AG04450 (cell line): ENCODE results near the gene ARG2. TPM values are rescaled to one million over a fixed set of nuclear protein-coding genes. Genes with fewer than 3 reads are reported as not detected.
"Not testable (repeated sequence)": the region's sequence is repeated elsewhere in the genome, so short reads cannot be mapped to it uniquely, and the experiment has no call there.

Experiments
- CTCF ChIA-PET: fragments of 300-600, 350-600 bp; formaldehyde crosslinking; extraction: SDS; loops from one replicate; lab custom pipeline; 2022; ENCODE audit warnings: antibody characterized with exemption, inconsistent platforms; lab: Charles Lee
- POLR2A ChIA-PET: fragments of 350-600 bp; formaldehyde crosslinking; extraction: SDS; loops from one replicate; lab custom pipeline; 2021; ENCODE audit warnings: antibody characterized with exemption, inconsistent platforms; lab: Yijun Ruan, JAX
- DNase-seq: peaks from one replicate; pipeline ENCODE4 v3.0.0-alpha.2; 2011; ENCODE audit warnings: low read depth, low spot score
- H3K27ac ChIP-seq: one replicate; pipeline ENCODE4 v1.5.1; 2012; ENCODE audit warnings: low read depth, low read length, control low read depth
- H3K27me3 ChIP-seq: one replicate; pipeline ENCODE4 v1.6.0; 2012; ENCODE audit warnings: low read length; ENCODE audit not compliant: control insufficient read depth, insufficient read depth
- H3K4me3 ChIP-seq: 2 replicates; pipeline ENCODE4 v1.5.1; 2011; ENCODE audit warnings: mild to moderate bottlenecking, low read depth, low read length, control low read depth
- H3K9me3 ChIP-seq: 2 replicates; pipeline ENCODE4 v1.5.1; 2012; ENCODE audit warnings: low read length; ENCODE audit not compliant: control insufficient read depth, insufficient read depth
- polyA plus RNA-seq: library from polyadenylated mRNA; depleted of rRNA; stranded (reverse); fragments of >200 nt; gene quantifications from 2 replicates; pipeline ENCODE4 v1.2.3, GENCODE V29; 2011
- TF ChIP-seq, protein P1 (sequence below): IDR thresholded peaks from 2 replicates; pipeline ENCODE4 v1.5.1; 2011; ENCODE audit warnings: low read depth, low read length, control low read depth, inconsistent platforms

The ARG2 gene
- polyA plus RNA-seq, 1 experiment, result 2.6 TPM

DNA sequence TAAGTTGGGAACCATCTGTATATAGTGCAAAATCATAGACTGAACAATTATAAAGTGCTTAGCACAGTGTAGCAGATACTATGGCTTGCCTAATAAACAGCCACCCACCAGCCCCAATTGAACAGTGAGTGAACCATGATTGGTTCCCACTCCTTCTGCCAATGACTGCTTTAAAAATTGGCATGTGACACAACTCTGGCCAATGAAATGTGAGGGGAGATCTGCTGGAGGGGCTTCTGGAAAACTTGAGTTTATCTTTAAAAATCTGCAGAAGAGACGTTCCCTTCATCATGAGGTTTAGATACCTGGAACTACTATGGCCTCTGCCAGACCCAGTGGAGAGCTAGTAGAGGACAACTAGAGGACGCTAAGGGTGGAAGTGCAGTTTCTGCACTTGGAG, 24.3 kb upstream of the ARG2 start:
- ChIA-PET CTCF (interaction anchor here (0.6 to 1.3 kb wide), 2 partner anchors 11 to 24 kb away, joined by 4 to 5 read pairs; no protein-coding TSS in a partner anchor), POLR2A (no interaction called here)
- DNase-seq, result no peak
- no peak overlapping the region for H3K27ac ChIP-seq
- H3K27me3 ChIP-seq, result no peaks in the 10 kb centered on the region
- H3K9me3 ChIP-seq, result peaks cover under 1% of the 10 kb centered on the region; the same call in 1 of the 2 replicates
- TF ChIP-seq, protein P1, sequence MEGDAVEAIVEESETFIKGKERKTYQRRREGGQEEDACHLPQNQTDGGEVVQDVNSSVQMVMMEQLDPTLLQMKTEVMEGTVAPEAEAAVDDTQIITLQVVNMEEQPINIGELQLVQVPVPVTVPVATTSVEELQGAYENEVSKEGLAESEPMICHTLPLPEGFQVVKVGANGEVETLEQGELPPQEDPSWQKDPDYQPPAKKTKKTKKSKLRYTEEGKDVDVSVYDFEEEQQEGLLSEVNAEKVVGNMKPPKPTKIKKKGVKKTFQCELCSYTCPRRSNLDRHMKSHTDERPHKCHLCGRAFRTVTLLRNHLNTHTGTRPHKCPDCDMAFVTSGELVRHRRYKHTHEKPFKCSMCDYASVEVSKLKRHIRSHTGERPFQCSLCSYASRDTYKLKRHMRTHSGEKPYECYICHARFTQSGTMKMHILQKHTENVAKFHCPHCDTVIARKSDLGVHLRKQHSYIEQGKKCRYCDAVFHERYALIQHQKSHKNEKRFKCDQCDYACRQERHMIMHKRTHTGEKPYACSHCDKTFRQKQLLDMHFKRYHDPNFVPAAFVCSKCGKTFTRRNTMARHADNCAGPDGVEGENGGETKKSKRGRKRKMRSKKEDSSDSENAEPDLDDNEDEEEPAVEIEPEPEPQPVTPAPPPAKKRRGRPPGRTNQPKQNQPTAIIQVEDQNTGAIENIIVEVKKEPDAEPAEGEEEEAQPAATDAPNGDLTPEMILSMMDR, result no peak
- no peak overlapping the region for H3K4me3 ChIP-seq

DNA sequence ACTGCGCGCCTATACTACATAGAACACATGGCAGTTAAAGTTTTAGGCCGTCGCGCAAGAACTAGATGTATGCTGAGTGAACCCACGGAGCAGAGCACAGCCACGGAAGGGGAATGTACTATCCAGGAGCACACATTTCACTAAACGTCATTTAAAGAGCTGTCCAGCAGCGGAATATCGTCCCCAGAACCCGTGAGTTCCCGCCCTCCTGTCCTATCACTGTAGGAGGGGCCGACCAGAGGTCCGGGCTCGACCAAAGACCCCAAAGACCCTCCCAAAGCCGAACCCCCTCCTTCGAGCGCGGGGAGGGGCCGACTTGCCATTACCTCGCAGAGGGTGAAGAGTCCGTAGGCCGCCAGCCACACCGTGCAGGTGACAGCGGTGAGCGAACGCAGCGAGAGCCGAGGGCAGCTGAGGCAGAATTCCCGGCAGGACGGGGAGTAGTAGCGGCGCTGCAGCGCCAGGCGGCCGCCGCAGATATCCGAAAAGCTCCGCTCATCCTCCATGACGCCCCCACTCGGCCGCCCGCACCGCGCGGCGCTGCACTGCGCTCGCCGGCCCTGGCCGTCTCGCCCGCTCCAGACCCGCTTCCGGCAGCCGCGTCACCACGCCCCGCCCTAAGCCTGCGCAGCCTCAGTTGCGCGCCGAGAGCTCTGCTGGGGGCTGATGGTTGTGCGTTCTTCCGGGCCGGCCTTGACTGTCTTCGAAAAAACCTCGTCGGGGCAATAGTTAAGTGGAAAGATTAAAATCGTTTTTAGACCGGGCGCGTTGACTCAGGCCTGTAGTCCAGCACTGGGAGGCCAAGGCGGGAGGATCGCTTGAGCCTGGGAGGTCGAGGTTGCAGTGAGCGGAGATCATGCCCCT, 19.8 kb upstream of the ARG2 start, which contains the start of gene PIGH:
Gene PIGH, minus strand, starts transcription at position 571 of the 864 bp plus-strand sequence. Its CDS starts 65 bp downstream, at position 506.
- POLR2A ChIA-PET, result interaction anchor here (0.6 to 1.2 kb wide), 8 partner anchors 13 to 135 kb away, joined by 3 to 4 read pairs (median 3); partner anchors contain the start of genes ARG2 and RDH11
- CTCF ChIA-PET, result interaction anchor here (0.6 to 4.8 kb wide), 36 partner anchors 9 to 1240 kb away, joined by 3 to 35 read pairs (median 4); partner anchors contain the start of genes ARG2, ATP6V1D, EIF2S1 and RDH11
- H3K27ac ChIP-seq, result peak within 1 kb of the TSS; percentile 68
- TF ChIP-seq, protein P1, result peak; percentile 56
- H3K4me3 ChIP-seq, result peak within 1 kb of the TSS; percentile 83
- H3K27me3 ChIP-seq, result no peaks in the 10 kb centered on the region
- DNase-seq, result peak; percentile 46
- H3K9me3 ChIP-seq, result peaks cover 4% of the 10 kb centered on the region; the same call in 1 of the 2 replicates

DNA sequence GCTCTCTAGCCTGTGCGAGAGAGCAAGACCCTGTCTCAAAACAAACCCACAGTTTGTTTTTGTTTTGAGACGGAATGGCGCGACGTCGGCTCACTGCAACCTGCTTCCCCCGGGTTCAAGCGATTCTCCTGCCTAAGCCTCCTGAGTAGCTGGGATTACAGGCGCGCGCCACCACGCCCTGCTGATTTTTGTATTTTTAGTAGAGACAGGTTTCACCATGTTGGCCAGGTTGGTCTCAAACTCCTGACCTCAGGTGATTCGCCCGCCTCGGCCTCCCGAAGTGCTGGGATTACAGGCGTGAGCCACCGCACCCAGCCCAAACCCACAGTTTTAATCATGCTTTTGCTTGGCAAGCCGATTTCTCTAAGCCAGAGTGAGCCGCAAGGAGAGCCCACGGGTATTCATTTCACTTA, 19.2 kb upstream of the ARG2 start:
- ChIA-PET CTCF (interaction anchor here (0.6 to 4.8 kb wide), 33 partner anchors 8 to 1241 kb away, joined by 3 to 35 read pairs (median 4); partner anchors contain the start of genes ARG2, ATP6V1D, EIF2S1 and RDH11), POLR2A (interaction anchor here (0.6 to 1.2 kb wide), 6 partner anchors 12 to 95 kb away, joined by 3 to 4 read pairs (median 3); partner anchors contain the start of genes ARG2 and RDH11)
- not testable (repeated sequence) for H3K9me3 ChIP-seq, DNase-seq, H3K27me3 ChIP-seq
- H3K4me3 ChIP-seq, result peak overlapping the region; percentile 83
- peak overlapping the region; percentile 68 for H3K27ac ChIP-seq

DNA sequence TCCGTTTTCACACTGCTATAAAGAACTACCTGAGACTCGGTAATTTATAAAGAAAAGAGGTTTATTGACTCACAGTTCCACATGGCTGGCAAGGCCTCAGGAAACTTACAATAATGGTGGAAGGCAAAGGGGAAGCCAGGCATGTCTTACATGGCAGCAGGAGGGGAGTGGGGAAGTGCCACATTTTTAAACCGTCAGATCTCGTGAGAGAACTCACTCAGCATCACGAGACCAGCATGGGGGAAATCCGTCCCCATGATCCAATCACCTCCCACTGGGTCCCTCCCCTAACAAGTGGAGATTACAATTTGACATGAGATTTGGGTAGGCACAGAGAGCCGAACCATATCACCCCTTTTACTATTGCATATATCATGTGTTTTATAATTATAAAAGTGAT, 17.6 kb upstream of the ARG2 start:
- CTCF ChIA-PET, result interaction anchor here (0.7 to 4.8 kb wide), 2 partner anchors 16 to 102 kb away, joined by 3 to 35 read pairs; no protein-coding TSS in a partner anchor
- Histone ChIP-seq H3K9me3 (peaks cover 4% of the 10 kb centered on the region; the same call in 1 of the 2 replicates), H3K27ac (no peak overlapping the region), H3K27me3 (peaks cover 2% of the 10 kb centered on the region), H3K4me3 (no peak overlapping the region)
- POLR2A ChIA-PET, result no interaction called here
- TF ChIP-seq, protein P1, result no peak
- no peak for DNase-seq

- DNase-seq, result no peak
- Histone ChIP-seq H3K27me3 (peaks cover 2% of the 10 kb centered on the region), H3K4me3 (no peak overlapping the region), H3K9me3 (peaks cover 4% of the 10 kb centered on the region; the same call in 1 of the 2 replicates), H3K27ac (no peak overlapping the region)
- ChIA-PET POLR2A (no interaction called here), CTCF (interaction anchor here (0.7 kb wide), 1 partner anchor 15 kb away, joined by 3 read pairs; no protein-coding TSS in a partner anchor)
- TF ChIP-seq, protein P1, result no peak
Observed at GRCh38 chr14:67602995-67603545, 16.6 kb upstream of the ARG2 start.
